GM19467 (cell line): ENCODE data around the gene SLC4A1.

Source experiments
- ATAC-seq: cut with Tn5 transposase; IDR thresholded peaks from one replicate; pipeline ENCODE4 v1.9.1; 2021; ENCODE audit warnings: mild to moderate bottlenecking, moderate library complexity; ENCODE audit not compliant: unreplicated experiment

Gene SLC4A1

DNA sequence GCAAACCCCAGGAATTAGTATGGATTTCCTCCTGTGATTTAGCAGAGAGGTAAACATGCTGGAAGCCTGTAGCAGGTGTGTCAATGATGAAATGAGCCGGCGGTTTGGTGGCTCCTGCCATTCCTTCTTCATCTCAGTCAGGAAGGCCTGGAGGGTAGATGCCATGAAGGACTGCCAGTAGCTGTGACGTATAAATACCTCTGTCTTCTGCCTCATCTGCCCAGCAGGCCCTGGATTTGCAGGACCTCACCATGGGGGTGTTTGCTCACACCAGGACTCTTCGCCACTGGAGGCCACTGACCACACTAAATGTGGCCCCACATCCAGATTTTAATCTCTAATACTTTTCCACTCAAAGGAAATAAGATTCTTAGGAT lies 16.1 kb upstream of the SLC4A1 start:
- no peak for ATAC-seq

DNA sequence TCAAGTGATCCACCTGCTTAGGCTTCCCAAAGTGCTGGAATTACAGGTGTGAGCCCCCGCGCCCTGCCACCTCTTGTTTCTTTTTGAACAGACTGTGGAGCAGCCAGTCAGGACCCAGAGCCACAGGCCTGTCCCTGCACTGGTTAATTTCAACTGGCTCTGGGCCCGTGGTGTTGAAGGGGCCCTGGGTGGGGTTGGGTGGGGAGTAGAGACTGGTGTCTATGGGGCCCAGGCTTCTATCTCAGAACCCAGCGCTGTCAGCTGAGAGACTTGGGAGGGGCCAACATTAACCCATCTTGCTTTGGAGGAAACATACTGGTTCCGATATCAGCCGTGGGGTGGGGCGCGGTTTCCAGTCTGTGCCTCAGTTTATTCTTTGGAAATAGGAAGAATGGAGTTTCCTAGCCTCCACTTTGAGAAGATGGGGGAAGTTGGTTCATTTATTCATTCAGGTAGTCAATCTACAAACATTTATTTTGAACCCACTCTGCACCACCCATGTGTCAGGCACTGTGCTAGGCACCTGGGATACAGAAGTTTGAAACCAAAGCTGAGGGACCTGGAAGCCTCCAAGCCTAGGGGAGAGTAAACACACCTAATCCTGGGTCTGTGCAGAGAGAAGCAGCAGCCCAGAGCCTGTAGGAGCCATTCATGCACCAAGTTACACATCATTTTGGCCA lies 15.5 kb upstream of the SLC4A1 start:
- ATAC-seq: no peak

GRCh38 chr17:44282264-44282663 lies 14.3 kb upstream of the SLC4A1 start:
- no peak for ATAC-seq

GRCh38 chr17:44281570-44281969 lies 13.6 kb upstream of the SLC4A1 start:
- ATAC-seq: no peak

DNA sequence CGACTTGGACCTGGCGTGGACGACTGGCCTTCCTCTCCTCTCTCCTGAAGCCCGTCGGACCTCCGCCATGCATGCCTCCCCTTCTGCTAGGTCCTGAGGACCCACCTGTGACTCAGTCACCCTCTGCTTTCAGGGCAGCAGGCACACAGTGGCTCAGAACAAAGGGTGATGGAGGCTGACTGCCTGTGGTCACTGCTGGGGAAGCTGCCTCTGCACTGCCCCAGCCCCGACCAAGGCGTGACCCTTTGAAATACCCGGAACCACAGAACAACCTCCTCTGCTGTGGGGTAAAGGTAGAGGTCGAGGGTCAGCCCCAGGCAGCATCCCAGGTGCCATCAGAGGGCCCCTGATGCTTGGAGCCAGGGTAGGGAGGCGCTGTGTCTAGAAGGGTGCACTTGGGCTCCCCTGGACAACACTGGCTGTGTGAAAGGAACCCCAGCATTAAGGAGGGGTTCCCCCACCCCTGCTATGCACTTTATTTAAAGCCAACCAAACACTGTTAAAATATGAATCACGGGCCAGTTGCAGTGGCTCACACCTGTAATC lies 12.5 kb upstream of the SLC4A1 start:
- no peak for ATAC-seq

DNA sequence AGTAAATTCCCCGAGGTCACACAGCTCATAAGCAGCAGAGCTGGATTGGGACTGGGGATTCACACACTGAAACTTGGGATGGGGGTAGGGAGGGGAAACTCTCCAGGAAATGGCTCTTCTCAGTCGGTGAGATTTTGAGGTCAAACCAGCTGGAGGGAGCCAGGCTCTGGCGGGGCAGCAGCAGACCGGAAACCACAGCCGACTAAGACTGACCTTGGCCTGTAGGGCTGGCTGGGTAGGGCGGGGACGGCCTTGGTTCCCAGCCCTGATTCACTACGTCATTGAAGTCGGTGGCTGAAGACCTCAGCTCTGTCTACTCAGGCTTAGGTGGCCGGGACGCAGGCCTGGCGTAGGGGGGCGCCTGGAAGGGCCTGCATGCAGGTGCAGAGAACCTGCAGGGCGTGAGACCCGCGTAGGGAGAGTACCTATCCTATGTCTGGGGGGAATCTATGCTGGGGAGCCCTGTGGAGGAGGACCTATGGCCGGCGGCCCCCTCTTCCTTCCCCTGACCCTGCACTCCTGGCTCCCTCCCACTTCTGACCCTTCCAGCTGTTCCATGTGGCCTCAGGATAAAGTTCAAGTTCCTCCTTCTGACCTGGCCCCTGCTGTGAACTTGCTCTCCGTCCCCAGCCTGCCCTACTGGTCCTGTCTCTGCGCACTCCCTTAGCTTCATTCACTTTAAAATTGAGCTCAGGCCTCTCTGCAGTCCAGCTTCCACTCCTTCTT lies 11.9 kb upstream of the SLC4A1 start:
- ATAC-seq: peak; percentile 82

DNA sequence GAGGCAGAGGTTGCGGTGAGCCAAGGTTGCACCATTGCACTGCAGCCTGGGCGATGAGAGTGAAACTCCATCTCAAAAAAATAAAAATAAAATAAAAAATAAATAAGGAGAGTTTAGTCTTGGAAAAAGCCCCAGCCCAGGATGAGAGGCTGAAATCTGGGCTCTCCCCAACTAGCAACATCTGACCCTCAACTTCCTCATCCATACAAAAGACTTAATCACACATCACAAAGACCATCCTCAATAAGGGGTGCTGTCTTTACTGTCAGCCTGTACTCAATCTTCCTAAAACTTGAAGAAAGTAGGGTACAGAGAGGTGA lies 11.4 kb upstream of the SLC4A1 start:
- no peak for ATAC-seq

DNA sequence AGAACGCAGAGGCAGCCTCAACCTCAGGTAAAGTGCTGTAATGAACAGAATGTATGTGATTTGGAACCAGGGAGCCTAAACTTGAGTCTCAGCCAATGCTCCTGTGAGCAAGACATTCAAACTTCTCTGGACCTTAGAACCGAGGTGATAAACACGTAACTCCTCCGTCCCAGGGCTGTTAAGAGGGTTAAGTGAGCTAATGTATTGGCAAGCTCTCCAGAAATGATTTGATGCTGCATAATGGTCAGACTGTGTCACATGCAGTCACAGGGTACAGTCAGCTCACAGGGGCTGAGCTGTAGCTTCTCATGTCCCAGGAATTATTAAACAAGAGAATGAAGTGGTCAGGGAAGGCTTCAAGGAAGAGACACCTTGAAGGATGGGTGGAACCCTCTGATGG lies 10.0 kb upstream of the SLC4A1 start:
- no peak for ATAC-seq

DNA sequence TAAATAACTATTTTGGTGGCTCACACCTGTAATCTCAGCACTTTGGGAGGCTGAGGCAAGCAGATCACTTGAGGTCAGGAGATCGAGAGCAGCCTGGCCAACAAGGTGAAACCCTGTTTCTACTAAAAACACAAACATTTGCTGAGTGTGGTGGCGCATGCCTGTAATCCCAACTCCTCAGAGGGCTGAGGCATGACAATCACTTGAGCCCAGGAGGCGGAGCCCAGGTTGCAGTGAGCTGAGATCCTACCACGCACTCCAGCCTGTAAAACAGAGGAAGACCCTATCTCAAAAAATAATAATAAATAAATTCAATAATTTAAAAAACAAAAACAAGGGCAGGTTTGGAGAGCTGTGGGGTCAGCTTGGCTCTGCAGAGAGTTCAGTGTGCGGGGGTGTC lies 5.7 kb upstream of the SLC4A1 start:
- no peak for ATAC-seq

GRCh38 chr17:44272954-44273353 lies 5.0 kb upstream of the SLC4A1 start:
- no peak for ATAC-seq

DNA sequence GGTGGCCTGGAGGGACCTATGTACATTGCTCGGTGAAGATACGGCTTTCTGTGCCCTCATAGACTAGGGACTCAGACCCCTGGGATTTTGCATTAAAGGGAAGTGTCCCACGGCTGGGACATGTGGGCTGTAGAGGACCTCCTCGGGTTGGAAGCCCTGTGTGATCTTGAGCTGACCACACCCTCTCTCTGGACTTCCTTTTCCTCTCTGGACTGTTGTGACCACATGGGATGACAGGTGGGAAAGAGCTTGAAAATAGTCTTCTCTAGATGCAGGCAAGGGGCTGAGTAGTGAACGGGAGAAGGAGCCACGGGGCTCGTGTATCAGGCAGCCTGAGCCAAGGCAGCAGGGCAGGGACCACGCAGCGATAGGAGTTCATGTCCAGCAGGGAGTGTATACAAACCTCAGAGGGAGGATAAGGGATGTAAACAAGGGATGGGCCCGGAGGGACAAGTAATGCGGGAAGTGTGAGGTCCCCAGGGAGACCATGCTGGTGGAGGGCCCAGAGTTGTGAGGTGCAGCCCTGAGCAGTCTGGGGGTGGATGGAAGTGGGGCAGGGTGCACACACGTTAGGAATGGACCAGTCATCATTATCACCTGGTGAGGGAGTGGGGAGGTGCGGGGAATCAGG lies 4.5 kb upstream of the SLC4A1 start:
- ATAC-seq: no peak

DNA sequence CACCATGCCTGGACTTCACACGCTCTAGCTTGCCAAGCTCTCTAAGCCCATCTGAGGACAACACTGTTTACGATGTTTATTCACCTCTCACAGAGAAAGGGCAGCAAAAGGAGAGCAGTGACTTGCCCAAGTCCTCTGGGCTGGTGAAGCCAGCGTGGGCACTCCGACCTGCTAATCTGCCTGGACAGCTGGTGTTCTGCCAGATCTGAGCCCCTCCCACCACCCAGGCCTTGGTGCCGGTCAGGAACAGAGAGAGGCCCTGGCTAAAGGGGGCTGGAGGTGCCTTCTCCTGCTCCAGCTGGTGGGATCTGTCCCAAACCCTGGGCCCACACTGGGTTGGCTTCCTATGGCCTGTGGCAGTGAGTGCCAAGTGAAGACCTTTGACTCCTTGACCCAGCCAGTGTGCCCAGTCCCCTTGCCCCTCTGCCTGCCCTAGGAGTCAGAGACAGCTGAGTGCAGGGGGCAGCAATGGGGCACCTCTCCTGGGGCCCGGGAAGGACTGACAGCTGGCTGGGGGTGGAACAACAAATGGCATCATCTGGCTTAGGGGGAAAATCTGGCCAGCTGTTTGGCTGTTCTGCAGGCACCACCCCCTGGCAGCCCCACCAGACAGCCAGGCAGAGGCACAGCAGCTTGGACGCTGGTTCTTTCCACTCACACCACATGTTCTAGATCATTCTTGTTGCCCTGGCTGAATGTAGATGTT lies 1.8 kb upstream of the SLC4A1 start:
- ATAC-seq: no peak

- ATAC-seq: no peak
These were observed 987 bp upstream of the SLC4A1 start for GRCh38 chr17:44268709-44269534.

DNA sequence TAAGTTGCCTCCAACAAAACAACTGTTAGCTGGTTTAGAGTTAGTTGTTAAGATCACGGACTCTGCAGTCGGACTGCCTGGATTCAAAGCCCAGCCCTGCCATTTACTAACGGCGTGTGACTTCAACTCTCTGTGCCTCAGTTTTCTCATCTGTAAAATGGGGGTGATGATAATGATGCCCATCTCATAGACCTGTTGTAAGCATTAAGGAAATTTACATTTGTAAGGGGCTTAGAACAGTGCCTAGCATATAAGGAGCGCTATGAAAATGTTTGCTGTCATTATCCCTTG lies 825 bp downstream of the SLC4A1 start:
- ATAC-seq: no peak

GRCh38 chr17:44266402-44267164 lies 1.4 kb downstream of the SLC4A1 start:
- no peak for ATAC-seq

DNA sequence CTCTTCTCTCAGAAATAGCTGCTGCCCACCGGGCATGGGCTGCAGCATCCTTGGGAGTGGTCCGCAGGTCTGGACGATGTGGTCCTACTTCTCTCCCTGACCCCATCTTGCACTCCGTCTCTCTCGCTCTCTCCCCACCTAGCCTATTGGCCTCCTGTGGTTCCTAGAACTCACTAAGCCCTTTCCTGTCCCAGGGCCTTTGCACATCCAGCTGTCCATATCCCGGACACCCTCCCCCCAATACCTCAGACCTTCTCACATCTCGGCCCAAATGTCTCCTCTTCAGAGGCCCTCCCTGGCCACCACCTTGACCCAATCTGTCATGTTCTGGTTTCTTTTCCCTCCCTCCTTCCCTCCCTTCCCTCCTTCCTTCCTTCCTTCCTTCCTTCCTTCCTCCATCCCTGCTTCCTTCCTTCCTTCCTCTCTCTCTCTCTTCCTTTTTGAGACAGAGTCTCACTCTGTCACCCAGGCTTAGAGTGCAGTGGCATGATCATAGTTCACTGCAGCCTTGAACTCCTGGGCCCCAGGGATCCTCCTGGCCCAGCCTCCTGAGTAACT lies 4.5 kb downstream of the SLC4A1 start:
- ATAC-seq: no peak

DNA sequence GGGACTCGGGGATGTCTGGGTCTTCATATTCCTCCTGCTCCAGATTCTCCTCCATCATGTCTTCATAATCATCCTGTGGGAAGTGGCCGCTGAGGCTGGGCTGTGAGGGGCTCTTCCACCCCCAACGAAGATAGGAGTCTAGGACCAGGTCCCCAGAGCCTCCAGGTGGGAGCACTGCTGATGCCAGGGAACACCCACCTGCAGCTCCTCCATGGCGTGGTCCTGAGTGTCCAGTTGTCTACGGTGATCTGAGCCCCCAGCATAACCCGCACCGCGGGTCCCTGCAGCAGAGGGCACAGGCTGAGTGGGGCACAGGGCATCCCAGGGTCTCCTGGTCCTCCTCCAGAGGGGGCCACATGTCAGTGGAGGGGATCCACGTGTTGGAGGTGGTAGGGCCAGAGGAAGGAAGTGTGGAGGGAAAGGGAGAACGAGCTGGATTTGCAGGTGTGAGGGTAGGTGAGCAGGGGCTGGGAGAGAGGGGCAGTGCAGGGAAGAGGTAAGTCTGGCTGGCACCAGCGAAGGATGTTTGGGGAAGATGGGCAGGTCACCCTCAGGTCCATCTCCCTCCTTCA lies 5.2 kb downstream of the SLC4A1 start:
- ATAC-seq: no peak

DNA sequence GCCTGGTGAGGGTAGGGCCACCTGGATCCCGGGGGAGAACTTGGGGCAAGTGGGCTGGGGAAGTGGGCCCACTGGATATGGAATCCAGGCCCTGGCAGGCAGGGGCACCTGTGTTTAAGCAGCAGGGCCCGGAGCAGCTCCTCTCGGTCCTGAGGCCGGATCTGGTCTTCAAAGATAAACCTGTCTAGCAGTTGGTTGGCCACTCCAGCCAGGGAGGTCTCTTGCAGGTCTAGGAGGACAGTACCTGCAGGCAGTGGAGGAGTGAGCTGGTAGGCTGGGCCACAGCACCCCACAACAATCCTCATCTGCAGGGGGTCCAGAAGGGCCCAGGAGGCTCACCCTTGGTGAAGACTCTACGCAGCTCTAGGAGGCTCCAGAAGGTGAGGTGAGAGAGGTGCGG lies 7.6 kb downstream of the SLC4A1 start:
- no peak for ATAC-seq

- ATAC-seq: no peak
These were observed 9.1 kb downstream of the SLC4A1 start for GRCh38 chr17:44258811-44259351.
